Panc1 (cell line): Measurements from ENCODE around the gene PPFIA3. TPM values are rescaled to one million over a fixed set of nuclear protein-coding genes. Genes with fewer than 3 reads are reported as not detected.
A peak's percentile ranks its signal among the peaks of the same experiment; 100 is the strongest.

Experiments
- ATAC-seq: fragments of 200-7000 bp; cut with Tn5 transposase; 2 replicates; pipeline ENCODE4 v1.9.1; 2020; ENCODE audit warnings: mild to moderate bottlenecking, moderate library complexity
- BruUV-seq: library from RNA; stranded (reverse); fragments of 400-500 nt; replicated peaks from 2 replicates; lab custom pipeline; 2021; lab: Mats Ljungman, UMichigan
- CTCF ChIA-PET: fragments of 300-600 bp; sonication (Branson Sonifier 250); formaldehyde crosslinking; loops from one replicate; lab custom pipeline; 2022; ENCODE audit warnings: antibody characterized with exemption; lab: Charles Lee
- POLR2A ChIA-PET: fragments of 300-600 bp; sonication (Branson Sonifier 250); formaldehyde crosslinking; loops from one replicate; lab custom pipeline; 2022; ENCODE audit warnings: antibody characterized with exemption; lab: Charles Lee
- DNase-seq: peaks from one replicate; pipeline ENCODE4 v3.0.0-alpha.2; 2010; ENCODE audit warnings: low read depth, low spot score
- H3K27ac ChIP-seq: 2 replicates; pipeline ENCODE4 v1.5.1; 2011; ENCODE audit warnings: mild to moderate bottlenecking, low read length, inconsistent platforms
- H3K27me3 ChIP-seq: fragments of 200-500 bp; sonication (Bioruptor generic); 2 replicates; pipeline ENCODE4 v1.6.0; 2014; ENCODE audit warnings: low read length, inconsistent platforms; ENCODE audit not compliant: control insufficient read depth, insufficient read depth
- H3K36me3 ChIP-seq: fragments of 200-500 bp; sonication (Bioruptor generic); 2 replicates; pipeline ENCODE4 v1.5.1; 2014; ENCODE audit warnings: inconsistent platforms, mild to moderate bottlenecking, low read length, moderate library complexity; ENCODE audit not compliant: control insufficient read depth, insufficient read depth
- H3K4me1 ChIP-seq: 2 replicates; pipeline ENCODE4 v1.5.1; 2011; ENCODE audit warnings: inconsistent platforms, mild to moderate bottlenecking, low read length, moderate library complexity; ENCODE audit not compliant: control insufficient read depth, insufficient read depth
- H3K4me3 ChIP-seq, 2 experiments: 2 replicates each; pipeline ENCODE4 v1.5.1; 2011 to 2012; ENCODE audit warnings: low read depth in 2 of 2, low read length in 2 of 2, mild to moderate bottlenecking in 2 of 2, inconsistent platforms in 1 of 2, moderate library complexity in 1 of 2
- H3K9me3 ChIP-seq: fragments of 200-500 bp; sonication (Bioruptor generic); 2 replicates; pipeline ENCODE4 v1.5.1; 2014; ENCODE audit warnings: low read depth, mild to moderate bottlenecking, inconsistent platforms, low read length, moderate library complexity; ENCODE audit not compliant: control insufficient read depth, insufficient read depth
- POLR2AphosphoS5 ChIP-seq: IDR thresholded peaks from 2 replicates; pipeline ENCODE4 v1.6.1; 2012; ENCODE audit warnings: mild to moderate bottlenecking, low read depth, low read length, moderate library complexity
- REST ChIP-seq, 2 experiments: IDR thresholded peaks; 2 replicates each; pipeline ENCODE4 v1.6.1; 2011 to 2012; ENCODE audit warnings: low read depth in 2 of 2, control low read depth in 1 of 2, low read length in 1 of 2, mild to moderate bottlenecking in 1 of 2, moderate library complexity in 1 of 2; ENCODE audit not compliant: insufficient read depth in 1 of 2
- SIN3A ChIP-seq: IDR thresholded peaks from 2 replicates; pipeline ENCODE4 v1.6.1; 2012; ENCODE audit warnings: low read depth, mild to moderate bottlenecking, low read length, moderate library complexity, borderline replicate concordance; ENCODE audit not compliant: insufficient read depth
- TCF7L2 ChIP-seq: IDR thresholded peaks from 2 replicates; pipeline ENCODE4 v1.6.1; 2011; ENCODE audit warnings: mild to moderate bottlenecking, low read depth, low read length, inconsistent platforms
- in situ Hi-C: cut with HindIII; loops from 2 replicates; pipeline ENCODE4 v1.10.0; 2016; ENCODE audit warnings: low sequenced_read_pairs, low pct_unique_long_range_greater_than_20kb
- intact Hi-C: fragments of 100-400 bp; cut with micrococcal nuclease; formaldehyde crosslinking; loops from one replicate; pipeline ENCODE4 v1.10.0; 2022; ENCODE audit not compliant: unreplicated experiment
- total RNA-seq: library from RNA; stranded (reverse); gene quantifications from one replicate; pipeline ENCODE4 v1.2.1, GENCODE V29; 2021; ENCODE audit not compliant: unreplicated experiment
- TF ChIP-seq, protein P1 (sequence below): fragments of 450-650 bp; IDR thresholded peaks from 2 replicates; pipeline ENCODE4 v1.5.1; 2017; ENCODE audit warnings: mild to moderate bottlenecking

The PPFIA3 gene
- total RNA-seq, 1 experiment from 2014 or later: 21.7 TPM

DNA sequence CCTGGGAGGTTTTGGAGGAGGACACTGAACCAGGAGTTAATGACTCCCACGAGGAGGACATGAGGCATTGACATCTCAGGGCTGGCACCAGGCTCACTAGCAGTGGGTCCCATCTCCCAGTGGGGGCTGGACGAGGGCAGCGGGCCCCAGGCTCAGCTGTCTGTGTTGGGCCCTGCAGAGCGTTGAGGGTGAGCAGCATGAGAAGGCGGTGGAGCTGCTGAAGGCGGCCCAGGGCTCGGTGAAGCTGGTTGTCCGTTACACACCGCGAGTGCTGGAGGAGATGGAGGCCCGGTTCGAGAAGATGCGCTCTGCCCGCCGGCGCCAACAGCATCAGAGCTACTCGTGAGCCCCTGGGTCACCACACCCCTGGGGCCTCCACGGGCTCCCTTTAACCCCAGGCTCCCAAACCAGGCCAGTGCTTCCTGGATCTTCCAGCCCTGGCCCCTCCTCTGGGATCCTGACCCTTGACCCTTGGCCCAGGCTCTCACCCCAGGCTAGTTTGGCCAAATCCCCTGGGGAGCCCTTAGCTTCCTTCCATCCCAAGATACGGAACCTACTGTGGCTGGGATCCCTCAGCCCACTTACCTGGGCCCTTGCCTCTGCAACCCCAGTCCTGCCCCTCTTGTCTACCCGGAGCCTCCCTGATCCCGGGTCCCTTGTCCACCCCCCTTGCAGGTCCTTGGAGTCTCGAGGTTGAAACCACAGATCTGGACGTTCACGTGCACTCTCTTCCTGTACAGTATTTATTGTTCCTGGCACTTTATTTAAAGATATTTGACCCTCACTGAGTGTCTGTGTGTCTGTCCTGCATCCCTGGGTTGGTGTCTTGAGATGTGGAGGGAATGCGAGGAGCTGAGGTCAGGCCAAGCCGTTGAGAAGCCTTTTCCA, 1.4 kb upstream of the PPFIA3 start:
- TF ChIP-seq TCF7L2: no peak
- TF ChIP-seq REST (IDR thresholded peaks at IDR 0.05; ENCODE audit: insufficient read depth in 1 of 2, low read depth in 2 of 2, low read length in 1 of 2): no peak
- TF ChIP-seq SIN3A: no peak
- TF ChIP-seq POLR2AphosphoS5: no peak
- TF ChIP-seq, protein P1, sequence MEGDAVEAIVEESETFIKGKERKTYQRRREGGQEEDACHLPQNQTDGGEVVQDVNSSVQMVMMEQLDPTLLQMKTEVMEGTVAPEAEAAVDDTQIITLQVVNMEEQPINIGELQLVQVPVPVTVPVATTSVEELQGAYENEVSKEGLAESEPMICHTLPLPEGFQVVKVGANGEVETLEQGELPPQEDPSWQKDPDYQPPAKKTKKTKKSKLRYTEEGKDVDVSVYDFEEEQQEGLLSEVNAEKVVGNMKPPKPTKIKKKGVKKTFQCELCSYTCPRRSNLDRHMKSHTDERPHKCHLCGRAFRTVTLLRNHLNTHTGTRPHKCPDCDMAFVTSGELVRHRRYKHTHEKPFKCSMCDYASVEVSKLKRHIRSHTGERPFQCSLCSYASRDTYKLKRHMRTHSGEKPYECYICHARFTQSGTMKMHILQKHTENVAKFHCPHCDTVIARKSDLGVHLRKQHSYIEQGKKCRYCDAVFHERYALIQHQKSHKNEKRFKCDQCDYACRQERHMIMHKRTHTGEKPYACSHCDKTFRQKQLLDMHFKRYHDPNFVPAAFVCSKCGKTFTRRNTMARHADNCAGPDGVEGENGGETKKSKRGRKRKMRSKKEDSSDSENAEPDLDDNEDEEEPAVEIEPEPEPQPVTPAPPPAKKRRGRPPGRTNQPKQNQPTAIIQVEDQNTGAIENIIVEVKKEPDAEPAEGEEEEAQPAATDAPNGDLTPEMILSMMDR: no peak
- H3K4me1 ChIP-seq: peaks cover 11% of the 10 kb centered on the region
- peak overlapping the region; percentile 83 for H3K27ac ChIP-seq
- TSS peak; percentile 88 for BruUV-seq
- no peaks in the 10 kb centered on the region for H3K9me3 ChIP-seq
- no peaks in the 10 kb centered on the region for H3K27me3 ChIP-seq
- ATAC-seq (no peak), DNase-seq (no peak)
- ChIA-PET CTCF (interaction anchor here (0.7 kb wide), 1 partner anchor 62 kb away, joined by 7 read pairs; no protein-coding TSS in a partner anchor), POLR2A (interaction anchor here (0.6 kb wide), 1 partner anchor 199 kb away, joined by 3 read pairs; no protein-coding TSS in a partner anchor)
- H3K36me3 ChIP-seq: no peaks in the 10 kb centered on the region
- in situ Hi-C loops: no loop called here
- H3K4me3 ChIP-seq: peak overlapping the region; percentile 53 to 57
- intact Hi-C loops: no loop called here

- no peaks in the 10 kb centered on the region for H3K9me3 ChIP-seq
- TF ChIP-seq REST (IDR thresholded peaks at IDR 0.05; ENCODE audit: insufficient read depth in 1 of 2, low read depth in 2 of 2, low read length in 1 of 2) (0 out of 4 replicates have a peak, but pooled peaks of 1 of the 2 experiments have one; percentile 13), TCF7L2 (0 out of 2 replicates have a peak, but pooled peaks have one; percentile 29), SIN3A (0 out of 2 replicates have a peak, but pooled peaks have one; percentile 52), POLR2AphosphoS5 (peak; percentile 63)
- TF ChIP-seq, protein P1: no peak
- DNase-seq (peak; percentile 50), ATAC-seq (peak; percentile 85)
- intact Hi-C loops (no loop called here), in situ Hi-C loops (no loop called here)
- CTCF ChIA-PET: no interaction called here
- H3K4me1 ChIP-seq: peaks cover 7% of the 10 kb centered on the region
- POLR2A ChIA-PET: interaction anchor here (0.6 kb wide), 1 partner anchor 198 kb away, joined by 3 read pairs; no protein-coding TSS in a partner anchor
- no TSS peak for BruUV-seq
- peak within 1 kb of the TSS; percentile 83 for H3K27ac ChIP-seq
- H3K27me3 ChIP-seq: no peaks in the 10 kb centered on the region
- no peaks in the 10 kb centered on the region for H3K36me3 ChIP-seq
- peak within 1 kb of the TSS; percentile 53 to 57 for H3K4me3 ChIP-seq
Observed at GRCh38 chr19:49118565-49119410, 556 bp upstream of the PPFIA3 start, which contains the start of gene C19orf73. C19orf73 (minus strand) TSS chr19:49119143; CDS start chr19:49119022, 121 bp downstream.
